NCI-H2171 treated with DMSO at 0.1 percent for 48 hours (cell line): ENCODE results near the gene FEM1B.

ENCODE experiments used
- DNase-seq: peaks from one replicate; lab custom pipeline; 2025; lab: John Stamatoyannopoulos, UW

The FEM1B gene

DNA sequence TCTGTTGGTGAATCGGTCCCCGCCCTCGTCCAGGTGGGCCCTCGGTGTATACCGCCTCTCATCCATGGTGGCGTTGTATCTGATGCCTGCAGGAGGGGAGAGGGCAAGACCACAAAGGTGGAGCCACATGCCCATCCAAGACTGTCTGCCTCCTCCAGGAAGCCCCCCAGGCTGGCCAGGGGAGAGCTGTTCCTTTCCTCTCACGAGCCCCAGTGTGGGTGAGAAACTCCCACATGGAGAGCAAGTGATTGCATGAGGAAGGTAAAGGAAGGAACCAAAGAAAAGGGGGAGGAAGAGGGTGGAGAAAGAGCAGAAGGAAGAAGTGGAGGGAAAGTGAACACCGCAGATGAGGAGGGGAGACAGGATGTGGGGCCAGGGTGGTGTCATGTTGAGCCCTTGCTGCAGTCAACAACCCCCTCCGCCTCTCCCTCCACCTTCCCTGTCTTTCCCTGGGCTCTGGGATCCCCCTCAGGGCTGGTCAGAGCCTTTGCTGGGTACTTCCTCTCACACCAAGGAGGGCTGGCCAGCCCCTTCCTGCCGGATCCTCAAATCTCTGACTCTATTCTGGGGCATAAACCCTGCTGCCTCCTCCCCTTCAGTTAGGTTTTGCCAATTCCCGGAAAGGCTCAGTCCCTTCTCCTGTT lies 49.3 kb downstream of the FEM1B start:
- no peak for DNase-seq

- no peak for DNase-seq
Observed at GRCh38 chr15:68328443-68328842, 50.9 kb downstream of the FEM1B start.

- no peak for DNase-seq
Observed at GRCh38 chr15:68328964-68329363, 51.4 kb downstream of the FEM1B start.

GRCh38 chr15:68330416-68330815 lies 52.9 kb downstream of the FEM1B start:
- DNase-seq: peak; percentile 17

DNA sequence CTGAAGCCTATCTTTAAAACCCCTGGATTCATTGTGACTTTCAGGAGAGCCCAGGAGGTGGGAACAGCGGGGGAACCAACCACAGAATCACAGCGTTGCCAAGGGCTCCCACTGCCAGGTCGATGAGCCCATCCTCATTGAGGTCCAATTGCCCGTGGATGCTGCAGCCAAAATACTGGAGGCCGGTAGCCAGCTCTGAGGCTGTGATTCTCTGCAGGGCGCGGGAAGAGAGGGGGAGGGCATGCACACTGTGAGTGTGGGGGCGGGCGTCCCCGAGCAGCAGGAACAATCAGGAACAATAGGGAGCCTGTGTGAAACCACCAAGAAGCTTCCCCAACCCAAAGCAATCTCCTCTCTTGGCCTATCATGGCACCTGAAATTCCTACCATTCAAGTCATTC lies 53.4 kb downstream of the FEM1B start:
- no peak for DNase-seq

- no peak for DNase-seq
Observed at GRCh38 chr15:68332266-68332665, 54.7 kb downstream of the FEM1B start.

- no peak for DNase-seq
Observed at GRCh38 chr15:68333775-68334470, 56.4 kb downstream of the FEM1B start.

DNA sequence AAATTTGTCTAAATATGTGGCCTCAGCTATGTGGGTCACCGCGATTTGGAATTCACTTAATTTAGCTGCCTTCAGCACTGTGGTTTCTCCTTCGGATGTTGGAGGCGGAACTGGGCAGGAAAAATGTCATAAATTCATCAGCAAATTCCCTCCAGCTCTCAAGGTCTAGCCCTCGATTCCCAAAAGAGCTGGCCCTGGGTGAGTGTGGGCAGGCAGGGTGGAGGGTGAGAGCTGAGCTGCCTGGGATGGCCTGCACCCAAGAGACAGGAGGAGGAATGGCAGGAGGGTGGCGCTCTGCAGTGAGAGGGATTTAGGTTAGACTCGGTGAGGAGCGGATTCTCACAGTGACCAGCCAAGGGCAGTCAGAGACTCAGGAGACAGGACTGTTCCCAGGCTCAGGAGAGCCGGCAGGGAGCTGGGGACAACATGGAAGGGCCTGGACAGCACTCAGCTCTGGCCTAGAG lies 57.1 kb downstream of the FEM1B start:
- no peak for DNase-seq

- peak; percentile 70 for DNase-seq
Observed at GRCh38 chr15:68335251-68335650, 57.7 kb downstream of the FEM1B start.

DNA sequence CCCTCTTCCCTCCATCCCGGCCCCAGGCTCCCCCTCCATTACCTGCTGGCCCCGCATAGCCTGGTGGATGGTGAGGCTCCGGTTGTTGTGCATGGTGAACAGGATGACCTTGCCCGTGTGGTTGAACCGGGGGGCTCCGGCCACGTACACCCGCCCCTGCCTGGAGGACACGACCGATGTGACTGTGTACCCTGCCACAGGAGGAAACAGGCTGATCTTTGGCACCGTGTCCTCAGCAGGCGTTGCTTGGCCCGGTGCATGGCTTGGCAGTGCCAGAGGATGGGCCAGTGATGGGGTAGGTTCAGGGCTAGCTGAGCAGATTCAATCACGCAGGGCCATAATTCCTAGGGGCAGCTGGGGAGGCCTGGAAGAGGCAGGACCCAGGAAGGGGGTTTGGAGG lies 58.1 kb downstream of the FEM1B start:
- no peak for DNase-seq

- DNase-seq: no peak
Observed at GRCh38 chr15:68336516-68336915, 59.0 kb downstream of the FEM1B start.

- no peak for DNase-seq
Observed at GRCh38 chr15:68337826-68338225, 60.3 kb downstream of the FEM1B start.

DNA sequence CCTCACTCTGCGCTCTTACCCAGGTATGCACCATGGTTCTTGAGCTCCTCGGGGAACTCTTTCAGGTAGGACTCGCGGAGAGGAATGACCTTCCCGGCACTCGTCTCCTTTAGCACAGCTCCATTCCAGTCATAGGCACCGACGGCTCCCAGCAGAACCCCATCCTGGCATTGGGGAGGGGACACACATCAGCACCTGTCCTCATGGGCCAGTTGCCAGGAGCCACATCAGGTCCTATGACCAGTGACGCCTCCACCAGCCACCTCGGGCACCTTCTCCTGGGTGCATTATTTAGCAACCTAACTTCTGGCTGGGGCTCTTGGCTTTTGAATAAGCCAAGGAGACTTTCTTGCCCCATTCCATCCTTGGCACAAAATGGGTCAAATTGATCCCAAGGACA lies 61.9 kb downstream of the FEM1B start:
- DNase-seq: no peak

- no peak for DNase-seq
Observed at GRCh38 chr15:68340726-68341671, 63.5 kb downstream of the FEM1B start.

DNA sequence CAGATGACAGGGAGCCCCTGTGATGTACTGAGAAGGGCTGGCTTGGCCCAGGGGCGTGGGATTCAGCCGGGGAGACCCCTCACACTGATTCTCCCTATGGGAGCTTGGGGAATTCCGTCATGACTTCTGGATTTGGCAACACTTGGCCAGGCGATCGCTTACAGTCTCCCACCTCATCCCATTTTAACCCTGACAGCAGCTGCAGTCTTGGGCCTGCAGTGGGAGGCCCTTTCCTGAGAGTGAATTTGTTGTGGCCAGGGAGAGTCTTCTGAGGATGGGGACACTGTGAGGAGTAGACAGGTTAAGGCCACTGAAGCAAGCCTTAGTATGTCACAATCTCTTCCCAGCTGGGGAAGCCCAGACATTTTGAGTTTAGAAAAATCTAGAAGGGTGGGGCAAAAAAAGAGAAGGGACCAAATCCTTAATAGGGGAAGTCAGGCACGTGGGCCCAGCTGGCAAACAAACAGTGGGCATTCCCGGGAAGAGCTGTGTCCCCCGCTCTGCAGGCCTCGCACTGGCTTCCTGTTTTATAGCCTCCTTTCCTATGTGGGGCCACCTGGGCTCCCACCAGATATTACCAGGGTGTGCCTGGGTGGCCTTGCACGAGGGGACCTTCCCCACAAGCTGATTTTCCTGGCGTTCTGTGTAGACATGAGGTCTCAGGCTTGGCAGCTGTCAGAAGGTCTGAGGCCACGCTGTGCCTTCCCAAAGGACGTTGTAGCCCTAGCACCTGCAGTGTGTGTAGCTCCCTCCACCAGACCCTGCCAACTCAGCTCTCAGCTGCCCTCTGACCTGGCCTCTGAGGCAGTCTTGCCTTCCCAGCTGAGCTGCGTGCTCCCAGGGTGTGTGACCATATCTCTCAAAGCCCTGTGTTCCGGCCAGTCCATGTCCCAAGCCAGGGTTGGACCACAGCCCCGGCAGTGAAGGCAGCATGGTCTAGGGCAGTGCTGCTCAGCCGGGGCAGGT lies 64.5 kb downstream of the FEM1B start:
- no peak for DNase-seq

DNA sequence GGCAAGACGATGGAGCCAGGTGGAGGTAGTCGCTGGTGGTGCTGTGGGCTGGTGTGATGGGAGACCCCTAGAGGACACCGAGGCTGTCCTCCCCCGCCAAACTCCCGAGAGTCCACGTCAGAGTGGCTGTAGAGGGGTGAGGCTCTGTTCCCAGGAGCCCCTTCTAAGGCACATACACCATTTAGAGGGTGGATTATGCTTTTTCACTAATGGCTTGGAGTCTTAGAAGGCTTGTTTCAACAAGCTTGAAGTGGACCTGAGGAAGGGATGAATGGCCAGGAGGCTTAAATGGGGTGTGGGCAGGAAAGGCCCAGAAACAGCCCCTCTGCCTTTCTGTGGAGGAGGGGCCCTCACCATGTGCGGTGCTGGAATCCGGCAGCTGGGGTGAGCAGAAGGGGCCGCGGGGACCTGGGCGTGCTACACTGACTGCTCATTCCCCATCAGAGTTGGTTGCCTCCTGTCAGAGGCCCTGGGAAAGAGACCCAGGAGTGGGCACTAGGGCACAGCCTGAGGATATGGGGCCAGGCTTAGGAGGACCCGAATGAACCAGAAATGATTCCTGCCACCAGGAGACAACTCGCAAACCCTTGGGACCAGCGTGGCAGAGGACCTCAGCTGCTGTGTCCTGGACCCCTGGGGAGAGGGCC lies 66.2 kb downstream of the FEM1B start:
- DNase-seq: no peak

GRCh38 chr15:68344600-68344999 lies 67.1 kb downstream of the FEM1B start:
- DNase-seq: no peak
